ENCODE measurements around the gene PTPRN2.

Gene PTPRN2

GRCh38 chr7:158013085-158013668 lies 574.4 kb downstream of the PTPRN2 start:
- H3K4me3 ChIP-seq (ENCODE audit: low read depth, low read length), result no peak overlapping the region
- TF ChIP-seq, protein P1, sequence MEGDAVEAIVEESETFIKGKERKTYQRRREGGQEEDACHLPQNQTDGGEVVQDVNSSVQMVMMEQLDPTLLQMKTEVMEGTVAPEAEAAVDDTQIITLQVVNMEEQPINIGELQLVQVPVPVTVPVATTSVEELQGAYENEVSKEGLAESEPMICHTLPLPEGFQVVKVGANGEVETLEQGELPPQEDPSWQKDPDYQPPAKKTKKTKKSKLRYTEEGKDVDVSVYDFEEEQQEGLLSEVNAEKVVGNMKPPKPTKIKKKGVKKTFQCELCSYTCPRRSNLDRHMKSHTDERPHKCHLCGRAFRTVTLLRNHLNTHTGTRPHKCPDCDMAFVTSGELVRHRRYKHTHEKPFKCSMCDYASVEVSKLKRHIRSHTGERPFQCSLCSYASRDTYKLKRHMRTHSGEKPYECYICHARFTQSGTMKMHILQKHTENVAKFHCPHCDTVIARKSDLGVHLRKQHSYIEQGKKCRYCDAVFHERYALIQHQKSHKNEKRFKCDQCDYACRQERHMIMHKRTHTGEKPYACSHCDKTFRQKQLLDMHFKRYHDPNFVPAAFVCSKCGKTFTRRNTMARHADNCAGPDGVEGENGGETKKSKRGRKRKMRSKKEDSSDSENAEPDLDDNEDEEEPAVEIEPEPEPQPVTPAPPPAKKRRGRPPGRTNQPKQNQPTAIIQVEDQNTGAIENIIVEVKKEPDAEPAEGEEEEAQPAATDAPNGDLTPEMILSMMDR (IDR thresholded peaks at IDR 0.05; ENCODE audit: low read depth, low read length, missing control alignments), result no peak
- in situ Hi-C loops (cut with HindIII; ENCODE audit: low sequenced_read_pairs), result no loop called here
- no peak for DNase-seq (ENCODE audit: low read depth)

GRCh38 chr7:158011941-158012340 lies 575.7 kb downstream of the PTPRN2 start:
- in situ Hi-C loops (cut with HindIII; ENCODE audit: low sequenced_read_pairs), result no loop called here
- H3K4me3 ChIP-seq (ENCODE audit: low read depth, low read length), result no peak overlapping the region
- DNase-seq (ENCODE audit: low read depth), result no peak
- TF ChIP-seq, protein P1 (IDR thresholded peaks at IDR 0.05; ENCODE audit: low read depth, low read length, missing control alignments), result no peak

GRCh38 chr7:158010961-158011693 lies 576.5 kb downstream of the PTPRN2 start:
- no peak overlapping the region for H3K4me3 ChIP-seq (ENCODE audit: low read depth, low read length)
- TF ChIP-seq, protein P1 (IDR thresholded peaks at IDR 0.05; ENCODE audit: low read depth, low read length, missing control alignments), result no peak
- DNase-seq (ENCODE audit: low read depth), result no peak
- in situ Hi-C loops (cut with HindIII; ENCODE audit: low sequenced_read_pairs), result no loop called here

- TF ChIP-seq, protein P1 (IDR thresholded peaks at IDR 0.05; ENCODE audit: low read depth, low read length, missing control alignments), result no peak
- no peak for DNase-seq (ENCODE audit: low read depth)
- in situ Hi-C loops (cut with HindIII; ENCODE audit: low sequenced_read_pairs), result no loop called here
These were observed 577.7 kb downstream of the PTPRN2 start for GRCh38 chr7:158009886-158010285.

DNA sequence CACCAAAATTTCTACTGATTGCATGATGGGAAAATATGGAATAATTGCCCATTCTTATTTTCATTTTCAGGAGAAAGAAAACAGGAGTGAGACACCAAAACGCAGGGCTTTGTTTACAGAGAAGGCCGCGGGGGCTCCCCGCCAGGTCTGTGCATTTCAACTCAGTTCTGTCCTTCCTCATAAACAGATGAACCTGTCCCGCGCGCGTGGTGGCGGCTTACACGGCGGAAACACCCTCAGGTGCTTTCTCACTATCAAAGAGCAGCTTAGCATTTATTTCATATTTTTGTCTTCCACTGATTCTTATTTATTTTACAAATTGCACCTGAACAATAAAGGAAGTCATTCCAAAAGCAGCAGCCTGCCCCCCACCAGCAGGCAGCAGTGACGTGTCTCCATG lies 579.4 kb downstream of the PTPRN2 start:
- DNase-seq (ENCODE audit: low read depth), result no peak
- TF ChIP-seq, protein P1 (IDR thresholded peaks at IDR 0.05; ENCODE audit: low read depth, low read length, missing control alignments), result no peak
- no peak overlapping the region for H3K4me3 ChIP-seq (ENCODE audit: low read depth, low read length)
- in situ Hi-C loops (cut with HindIII; ENCODE audit: low sequenced_read_pairs), result no loop called here

More at GRCh38 chr7:158009886-158010285, 577.7 kb downstream of the PTPRN2 start:
- no peak overlapping the region for H3K4me3 ChIP-seq (ENCODE audit: low read depth, low read length)

DNA sequence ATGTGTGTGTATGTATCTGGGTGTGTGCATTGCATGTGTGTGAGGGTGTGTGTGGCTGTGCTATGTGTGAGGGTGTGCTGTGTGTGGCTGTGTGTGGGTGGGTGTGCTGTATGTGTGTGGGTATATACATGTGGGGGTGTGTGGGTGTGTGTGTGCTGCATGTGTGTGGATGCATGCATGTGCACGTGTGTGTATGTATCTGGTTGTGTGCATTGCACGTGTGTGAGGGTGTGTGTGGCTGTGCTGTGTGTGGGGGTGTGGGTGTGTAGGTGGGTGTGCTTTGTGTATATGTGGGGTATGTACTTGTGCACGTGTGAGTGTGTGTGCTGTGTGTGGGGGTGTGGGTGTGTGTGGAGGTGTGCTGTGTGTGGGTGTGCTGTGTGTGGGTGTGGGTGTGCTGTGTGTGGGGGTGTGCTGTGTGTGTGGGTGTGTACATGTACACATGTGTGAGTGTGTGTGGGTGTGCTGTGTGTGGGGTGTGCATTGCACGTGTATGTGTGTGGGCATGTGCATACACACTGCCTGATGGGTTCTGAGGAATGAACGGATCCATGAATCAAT lies 579.8 kb downstream of the PTPRN2 start:
- TF ChIP-seq, protein P1 (IDR thresholded peaks at IDR 0.05; ENCODE audit: low read depth, low read length, missing control alignments), result no peak
- H3K4me3 ChIP-seq (ENCODE audit: low read depth, low read length), result no peak overlapping the region
- no peak for DNase-seq (ENCODE audit: low read depth)
- in situ Hi-C loops (cut with HindIII; ENCODE audit: low sequenced_read_pairs), result no loop called here

Data from astrocyte of the cerebellum (primary cell).